Neural progenitor cell (in vitro differentiated cells): ENCODE measurements around the gene S100PBP. TPM values are rescaled to one million over a fixed set of nuclear protein-coding genes. Genes with fewer than 3 reads are reported as not detected.

Source experiments
- DNase-seq: peaks from one replicate; pipeline ENCODE4 v3.0.0-alpha.2; 2016; ENCODE audit warnings: low spot score
- H2AFZ ChIP-seq: fragments of 200-600 bp; sonication (generic); replicated peaks from 2 replicates; pipeline ENCODE4 v1.6.1; 2016; ENCODE audit warnings: antibody characterized with exemption
- H3F3A ChIP-seq: fragments of 200-600 bp; sonication (generic); 2 replicates; pipeline ENCODE4 v1.6.1; 2016; ENCODE audit warnings: antibody characterized with exemption, low read depth
- H3K27ac ChIP-seq: fragments of 200-600 bp; sonication (generic); 2 replicates; pipeline ENCODE4 v1.5.1; 2016; ENCODE audit warnings: mild to moderate bottlenecking
- H3K27me3 ChIP-seq: fragments of 200-600 bp; sonication (generic); 2 replicates; pipeline ENCODE4 v1.6.1; 2016; ENCODE audit warnings: mild to moderate bottlenecking, moderate library complexity
- H3K36me3 ChIP-seq: fragments of 200-600 bp; sonication (generic); 2 replicates; pipeline ENCODE4 v1.5.1; 2016
- H3K4me1 ChIP-seq: fragments of 200-600 bp; sonication (generic); 2 replicates; pipeline ENCODE4 v1.6.1; 2016; ENCODE audit warnings: mixed run types
- H3K4me2 ChIP-seq: fragments of 200-600 bp; sonication (generic); 2 replicates; pipeline ENCODE4 v1.6.1; 2016
- H3K4me3 ChIP-seq: fragments of 200-600 bp; sonication (generic); 2 replicates; pipeline ENCODE4 v1.5.1; 2016
- H3K79me2 ChIP-seq: fragments of 200-600 bp; sonication (generic); 2 replicates; pipeline ENCODE4 v1.6.1; 2016; ENCODE audit warnings: low read depth
- H3K9ac ChIP-seq: fragments of 200-600 bp; sonication (generic); 2 replicates; pipeline ENCODE4 v1.6.1; 2016
- H3K9me3 ChIP-seq: fragments of 200-600 bp; sonication (generic); 2 replicates; pipeline ENCODE4 v1.5.1; 2016; ENCODE audit warnings: low read depth
- H4K20me1 ChIP-seq: fragments of 200-600 bp; sonication (generic); 2 replicates; pipeline ENCODE4 v1.6.1; 2016; ENCODE audit warnings: low read depth
- H3K27ac Mint-ChIP-seq: 3 replicates; pipeline ENCODE4 v1.8.0; 2021; ENCODE audit warnings: mixed read lengths
- H3K27me3 Mint-ChIP-seq: 2 replicates; pipeline ENCODE4 v1.8.0; 2022; ENCODE audit warnings: low read depth, mild to moderate bottlenecking, inconsistent platforms, moderate library complexity, mixed read lengths; ENCODE audit not compliant: insufficient read depth
- H3K36me3 Mint-ChIP-seq: 3 replicates; pipeline ENCODE4 v1.8.0; 2021; ENCODE audit warnings: mixed read lengths
- H3K4me1 Mint-ChIP-seq: 3 replicates; pipeline ENCODE4 v1.8.0; 2021; ENCODE audit warnings: mixed read lengths
- H3K4me3 Mint-ChIP-seq: 3 replicates; pipeline ENCODE4 v1.8.0; 2021; ENCODE audit warnings: mild to moderate bottlenecking, moderate library complexity, mixed read lengths
- H3K9me3 Mint-ChIP-seq: 3 replicates; pipeline ENCODE4 v1.8.0; 2020; ENCODE audit warnings: mixed read lengths
- EZH2 ChIP-seq: fragments of 200-600 bp; sonication (generic); IDR thresholded peaks from 2 replicates; pipeline ENCODE4 v1.6.1; 2017; ENCODE audit warnings: antibody characterized with exemption, mild to moderate bottlenecking, moderate library complexity
- EZH2phosphoT487 ChIP-seq: fragments of 200-600 bp; sonication (generic); IDR thresholded peaks from 2 replicates; pipeline ENCODE4 v1.6.1; 2017; ENCODE audit warnings: antibody characterized with exemption
- total RNA-seq: library from RNA; depleted of rRNA; stranded (reverse); fragments of >200 nt; gene quantifications from 2 replicates; pipeline ENCODE4 v1.2.3, GENCODE V29; 2015; ENCODE audit warnings: low replicate concordance
- TF ChIP-seq, protein P1 (sequence below): fragments of 200-600 bp; sonication (generic); IDR thresholded peaks from 2 replicates; pipeline ENCODE4 v1.5.1; 2017; ENCODE audit warnings: antibody characterized with exemption, mild to moderate bottlenecking

S100PBP gene
- total RNA-seq, 1 donor from 2014 or later = 107 TPM

DNA sequence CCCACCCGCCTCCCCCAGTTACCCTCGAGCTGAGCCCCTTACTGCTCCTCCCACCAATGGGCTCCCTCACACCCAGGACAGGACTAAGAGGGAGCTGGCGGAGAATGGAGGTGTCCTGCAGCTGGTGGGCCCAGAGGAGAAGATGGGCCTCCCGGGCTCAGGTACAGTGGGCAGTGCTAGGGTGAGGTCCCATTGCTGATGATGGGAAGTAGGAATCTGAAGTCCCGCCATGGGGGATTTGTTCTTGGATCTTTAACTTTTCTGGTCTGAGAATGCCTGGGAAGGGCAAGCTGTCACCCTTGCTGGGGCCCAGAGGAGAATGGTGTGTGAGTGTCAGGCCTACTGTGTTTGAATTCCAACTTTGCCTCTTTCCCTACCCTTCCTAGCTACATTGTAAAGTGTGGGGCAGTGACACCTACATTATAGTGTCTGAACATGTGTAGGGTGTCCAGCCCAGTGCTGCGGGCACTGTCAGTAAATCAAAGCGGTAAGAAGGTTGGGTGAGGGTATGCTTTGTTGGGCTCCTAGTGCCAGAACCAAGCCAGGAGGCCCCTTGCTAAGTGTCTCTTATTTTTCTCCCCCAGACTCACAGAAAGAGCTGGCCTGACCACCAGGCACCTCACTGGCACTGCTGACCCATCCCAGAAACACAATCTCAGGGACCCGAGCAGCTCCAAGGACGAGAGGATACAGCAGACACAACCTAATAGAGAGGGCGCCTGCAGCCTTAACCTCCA lies 45.0 kb upstream of the S100PBP start:
- no peak overlapping the region for H3K27ac ChIP-seq
- no peak overlapping the region for H3K4me3 Mint-ChIP-seq
- H2AFZ ChIP-seq = no peak overlapping the region
- H4K20me1 ChIP-seq = peaks cover 30% of the 10 kb centered on the region
- peaks cover 16% of the 10 kb centered on the region for H3K36me3 Mint-ChIP-seq
- no peaks in the 10 kb centered on the region for H3K27me3 ChIP-seq
- no peaks in the 10 kb centered on the region for H3K9me3 ChIP-seq
- DNase-seq = no peak
- H3K4me1 Mint-ChIP-seq = peaks cover 30% of the 10 kb centered on the region
- peaks cover 7% of the 10 kb centered on the region for H3K79me2 ChIP-seq
- no peak overlapping the region for H3K27ac Mint-ChIP-seq
- H3K9me3 Mint-ChIP-seq = no peaks in the 10 kb centered on the region
- H3F3A ChIP-seq = peaks cover 35% of the 10 kb centered on the region
- H3K9ac ChIP-seq = no peak overlapping the region
- no peak overlapping the region for H3K4me3 ChIP-seq
- no peaks in the 10 kb centered on the region for H3K36me3 ChIP-seq
- TF ChIP-seq, protein P1, sequence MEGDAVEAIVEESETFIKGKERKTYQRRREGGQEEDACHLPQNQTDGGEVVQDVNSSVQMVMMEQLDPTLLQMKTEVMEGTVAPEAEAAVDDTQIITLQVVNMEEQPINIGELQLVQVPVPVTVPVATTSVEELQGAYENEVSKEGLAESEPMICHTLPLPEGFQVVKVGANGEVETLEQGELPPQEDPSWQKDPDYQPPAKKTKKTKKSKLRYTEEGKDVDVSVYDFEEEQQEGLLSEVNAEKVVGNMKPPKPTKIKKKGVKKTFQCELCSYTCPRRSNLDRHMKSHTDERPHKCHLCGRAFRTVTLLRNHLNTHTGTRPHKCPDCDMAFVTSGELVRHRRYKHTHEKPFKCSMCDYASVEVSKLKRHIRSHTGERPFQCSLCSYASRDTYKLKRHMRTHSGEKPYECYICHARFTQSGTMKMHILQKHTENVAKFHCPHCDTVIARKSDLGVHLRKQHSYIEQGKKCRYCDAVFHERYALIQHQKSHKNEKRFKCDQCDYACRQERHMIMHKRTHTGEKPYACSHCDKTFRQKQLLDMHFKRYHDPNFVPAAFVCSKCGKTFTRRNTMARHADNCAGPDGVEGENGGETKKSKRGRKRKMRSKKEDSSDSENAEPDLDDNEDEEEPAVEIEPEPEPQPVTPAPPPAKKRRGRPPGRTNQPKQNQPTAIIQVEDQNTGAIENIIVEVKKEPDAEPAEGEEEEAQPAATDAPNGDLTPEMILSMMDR = no peak
- TF ChIP-seq EZH2 (no peak), EZH2phosphoT487 (no peak)
- H3K27me3 Mint-ChIP-seq = peaks cover 2% of the 10 kb centered on the region
- H3K4me1 ChIP-seq = no peaks in the 10 kb centered on the region
- no peak overlapping the region for H3K4me2 ChIP-seq

- peaks cover 20% of the 10 kb centered on the region for H3K36me3 Mint-ChIP-seq
- peaks cover 24% of the 10 kb centered on the region for H3K4me1 Mint-ChIP-seq
- no peaks in the 10 kb centered on the region for H3K4me1 ChIP-seq
- no peak overlapping the region for H3K4me2 ChIP-seq
- TF ChIP-seq, protein P1 = peak; percentile 96
- no peak for TF ChIP-seq EZH2
- no peaks in the 10 kb centered on the region for H3K9me3 ChIP-seq
- no peak overlapping the region for H3K9ac ChIP-seq
- H3F3A ChIP-seq = peaks cover 35% of the 10 kb centered on the region
- DNase-seq = peak; percentile 81
- peaks cover 22% of the 10 kb centered on the region for H4K20me1 ChIP-seq
- peak overlapping the region; percentile 66 for H3K27ac Mint-ChIP-seq
- no peak overlapping the region for H3K27ac ChIP-seq
- no peak overlapping the region for H3K4me3 ChIP-seq
- H3K27me3 ChIP-seq = no peaks in the 10 kb centered on the region
- no peaks in the 10 kb centered on the region for H3K79me2 ChIP-seq
- no peaks in the 10 kb centered on the region for H3K9me3 Mint-ChIP-seq
- no peak overlapping the region for H2AFZ ChIP-seq
- H3K27me3 Mint-ChIP-seq = peaks cover 2% of the 10 kb centered on the region
- H3K4me3 Mint-ChIP-seq = no peak overlapping the region
- H3K36me3 ChIP-seq = no peaks in the 10 kb centered on the region
Observed at GRCh38 chr1:32773018-32773763, 44.3 kb upstream of the S100PBP start.

- H3K4me1 ChIP-seq = no peaks in the 10 kb centered on the region
- peak overlapping the region; percentile 48 for H3K4me3 Mint-ChIP-seq
- peaks cover 35% of the 10 kb centered on the region for H3F3A ChIP-seq
- H3K27me3 Mint-ChIP-seq = peaks cover 3% of the 10 kb centered on the region
- no peaks in the 10 kb centered on the region for H3K9me3 Mint-ChIP-seq
- no peak overlapping the region for H3K27ac ChIP-seq
- TF ChIP-seq EZH2 = no peak
- TF ChIP-seq, protein P1 = no peak
- TF ChIP-seq EZH2phosphoT487 = no peak
- H3K4me2 ChIP-seq = no peak overlapping the region
- H3K9me3 ChIP-seq = no peaks in the 10 kb centered on the region
- no peak overlapping the region for H2AFZ ChIP-seq
- peaks cover 17% of the 10 kb centered on the region for H4K20me1 ChIP-seq
- peak overlapping the region; percentile 53 for H3K27ac Mint-ChIP-seq
- no peak overlapping the region for H3K4me3 ChIP-seq
- no peaks in the 10 kb centered on the region for H3K36me3 ChIP-seq
- no peaks in the 10 kb centered on the region for H3K27me3 ChIP-seq
- H3K79me2 ChIP-seq = no peaks in the 10 kb centered on the region
- H3K9ac ChIP-seq = no peak overlapping the region
- no peak for DNase-seq
- H3K4me1 Mint-ChIP-seq = peaks cover 23% of the 10 kb centered on the region
- peaks cover 21% of the 10 kb centered on the region for H3K36me3 Mint-ChIP-seq
Observed at GRCh38 chr1:32773764-32774463, 43.5 kb upstream of the S100PBP start.
